ENCODE measurements around the gene ZNF674.

Gene ZNF674

GRCh38 chrX:46545111-46546005 lies at the start of gene ZNF674:
Gene ZNF674, minus strand, starts transcription at chrX:46545421. Its CDS starts 3,334 bp downstream, at chrX:46542087.
- peaks cover 39% of the 10 kb centered on the region for H3K4me1 Mint-ChIP-seq
- H3K27ac Mint-ChIP-seq, result peak within 1 kb of the TSS; percentile 93
- CTCF ChIA-PET, result no interaction called here
- no peaks in the 10 kb centered on the region for H3K9me3 Mint-ChIP-seq
- peak within 1 kb of the TSS; percentile 93 for H3K4me3 Mint-ChIP-seq
- no peaks in the 10 kb centered on the region for H3K27me3 Mint-ChIP-seq
- peak; percentile 95 for DNase-seq
- H3K36me3 Mint-ChIP-seq, result peaks cover 22% of the 10 kb centered on the region

- H3K36me3 Mint-ChIP-seq, result peaks cover 25% of the 10 kb centered on the region
- CTCF ChIA-PET, result interaction anchor here (0.6 to 1.3 kb wide), 2 partner anchors 10 to 33 kb away, joined by 4 to 5 read pairs; no protein-coding TSS in a partner anchor
- H3K27me3 Mint-ChIP-seq, result no peaks in the 10 kb centered on the region
- no peak overlapping the region for H3K4me3 Mint-ChIP-seq
- H3K9me3 Mint-ChIP-seq, result no peaks in the 10 kb centered on the region
- peaks cover 48% of the 10 kb centered on the region for H3K4me1 Mint-ChIP-seq
- DNase-seq, result no peak
- H3K27ac Mint-ChIP-seq, result peak overlapping the region; percentile 70
These were observed 44.9 kb upstream of the ZNF674 start for GRCh38 chrX:46589977-46590723.

- Mint-ChIP-seq H3K4me1 (peaks cover 51% of the 10 kb centered on the region), H3K36me3 (peaks cover 23% of the 10 kb centered on the region)
- CTCF ChIA-PET, result interaction anchor here (0.6 kb wide), 1 partner anchor 14 kb away, joined by 3 read pairs; no protein-coding TSS in a partner anchor
These were observed 43.0 kb upstream of the ZNF674 start for GRCh38 chrX:46588263-46588662.

GRCh38 chrX:46587753-46588171 lies 42.5 kb upstream of the ZNF674 start:
- CTCF ChIA-PET, result interaction anchor here (0.7 kb wide), 1 partner anchor 24 kb away, joined by 3 read pairs; no protein-coding TSS in a partner anchor
- Mint-ChIP-seq H3K27ac (peak overlapping the region; percentile 92), H3K4me1 (peaks cover 51% of the 10 kb centered on the region), H3K27me3 (no peaks in the 10 kb centered on the region), H3K9me3 (no peaks in the 10 kb centered on the region), H3K36me3 (peaks cover 23% of the 10 kb centered on the region), H3K4me3 (peak overlapping the region; percentile 58)
- DNase-seq, result no peak

More at GRCh38 chrX:46588263-46588662, 43.0 kb upstream of the ZNF674 start:
- Mint-ChIP-seq H3K27me3 (no peaks in the 10 kb centered on the region), H3K9me3 (no peaks in the 10 kb centered on the region), H3K4me3 (peak overlapping the region; percentile 58), H3K27ac (peak overlapping the region; percentile 92)
- peak; percentile 72 for DNase-seq

- Mint-ChIP-seq H3K27ac (peak overlapping the region; percentile 92), H3K9me3 (no peaks in the 10 kb centered on the region), H3K27me3 (no peaks in the 10 kb centered on the region), H3K4me1 (peaks cover 51% of the 10 kb centered on the region), H3K4me3 (no peak overlapping the region), H3K36me3 (peaks cover 25% of the 10 kb centered on the region)
- no peak for DNase-seq
- CTCF ChIA-PET, result interaction anchor here (0.7 to 1.5 kb wide), 2 partner anchors 23 to 24 kb away, joined by 3 read pairs; no protein-coding TSS in a partner anchor
These were observed 41.9 kb upstream of the ZNF674 start for GRCh38 chrX:46587158-46587557.

- peaks cover 29% of the 10 kb centered on the region for H3K36me3 Mint-ChIP-seq
- no peak overlapping the region for H3K27ac Mint-ChIP-seq
- H3K4me3 Mint-ChIP-seq, result no peak overlapping the region
- CTCF ChIA-PET, result no interaction called here
- DNase-seq, result no peak
- no peaks in the 10 kb centered on the region for H3K9me3 Mint-ChIP-seq
- no peaks in the 10 kb centered on the region for H3K27me3 Mint-ChIP-seq
- H3K4me1 Mint-ChIP-seq, result peaks cover 42% of the 10 kb centered on the region
These were observed 39.5 kb upstream of the ZNF674 start for GRCh38 chrX:46584736-46585135.

- Mint-ChIP-seq H3K4me3 (no peak overlapping the region), H3K9me3 (no peaks in the 10 kb centered on the region), H3K27me3 (no peaks in the 10 kb centered on the region), H3K4me1 (peaks cover 41% of the 10 kb centered on the region), H3K27ac (no peak overlapping the region), H3K36me3 (peaks cover 34% of the 10 kb centered on the region)
- CTCF ChIA-PET, result no interaction called here
- DNase-seq, result no peak
These were observed 37.7 kb upstream of the ZNF674 start for GRCh38 chrX:46582966-46583365.

DNA sequence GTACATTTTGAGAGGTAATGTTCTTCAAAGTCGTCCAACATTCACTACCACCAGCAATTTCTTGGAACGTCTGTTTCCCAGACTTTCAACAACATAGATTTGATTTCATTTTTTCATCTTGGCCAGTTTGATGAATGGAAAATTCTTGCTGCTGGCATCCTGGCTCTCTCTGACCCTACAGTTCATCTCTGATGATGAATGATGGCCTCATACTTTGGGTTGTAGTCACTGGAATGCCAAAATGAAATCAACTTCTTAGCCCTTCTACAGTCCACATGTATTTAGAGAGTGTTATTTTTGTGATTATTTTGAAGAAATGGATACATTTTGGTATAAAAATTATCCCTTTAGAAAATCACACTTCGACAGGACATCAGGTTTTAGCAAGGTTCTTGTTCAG lies 37.1 kb upstream of the ZNF674 start:
- Mint-ChIP-seq H3K36me3 (peaks cover 41% of the 10 kb centered on the region), H3K27ac (no peak overlapping the region), H3K9me3 (no peaks in the 10 kb centered on the region), H3K27me3 (no peaks in the 10 kb centered on the region), H3K4me1 (peaks cover 42% of the 10 kb centered on the region), H3K4me3 (no peak overlapping the region)
- CTCF ChIA-PET, result no interaction called here
- no peak for DNase-seq

- Mint-ChIP-seq H3K4me1 (peaks cover 44% of the 10 kb centered on the region), H3K27me3 (no peaks in the 10 kb centered on the region), H3K4me3 (no peak overlapping the region), H3K27ac (no peak overlapping the region), H3K9me3 (no peaks in the 10 kb centered on the region), H3K36me3 (peaks cover 47% of the 10 kb centered on the region)
- no peak for DNase-seq
- CTCF ChIA-PET, result no interaction called here
These were observed 35.4 kb upstream of the ZNF674 start for GRCh38 chrX:46580613-46581012.

- peaks cover 40% of the 10 kb centered on the region for H3K4me1 Mint-ChIP-seq
These were observed 34.0 kb upstream of the ZNF674 start for GRCh38 chrX:46579250-46579649.

GRCh38 chrX:46577221-46578005 lies 32.2 kb upstream of the ZNF674 start:
- DNase-seq, result no peak
- peaks cover 43% of the 10 kb centered on the region for H3K4me1 Mint-ChIP-seq

More at GRCh38 chrX:46579250-46579649, 34.0 kb upstream of the ZNF674 start:
- peaks cover 46% of the 10 kb centered on the region for H3K36me3 Mint-ChIP-seq
- H3K27ac Mint-ChIP-seq, result no peak overlapping the region
- no peaks in the 10 kb centered on the region for H3K9me3 Mint-ChIP-seq
- no peaks in the 10 kb centered on the region for H3K27me3 Mint-ChIP-seq
- H3K4me3 Mint-ChIP-seq, result no peak overlapping the region
- DNase-seq, result no peak
- CTCF ChIA-PET, result interaction anchor here (0.6 to 1.5 kb wide), 2 partner anchors 63 to 333 kb away, joined by 4 to 6 read pairs; no protein-coding TSS in a partner anchor

DNA sequence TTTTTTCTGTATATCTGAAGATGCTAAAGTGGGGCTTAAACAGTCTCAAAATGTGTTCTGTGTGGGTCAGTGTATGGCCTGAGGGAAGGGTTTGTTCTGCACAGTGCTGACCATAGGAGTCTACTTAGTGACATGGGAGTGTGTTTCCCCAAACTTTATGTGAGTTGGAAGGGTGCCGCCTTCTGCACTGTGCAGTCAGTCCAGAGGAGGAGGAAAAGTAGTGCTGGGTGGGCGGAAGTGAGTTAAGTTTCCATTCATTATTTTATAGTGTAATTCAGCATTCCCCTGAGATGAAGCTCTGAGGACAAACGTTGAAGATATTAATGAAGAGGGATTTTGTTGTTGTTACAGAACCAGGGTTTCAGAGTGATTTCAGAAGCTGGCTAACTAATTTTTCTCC lies 31.2 kb upstream of the ZNF674 start:
- peak overlapping the region; percentile 65 for H3K27ac Mint-ChIP-seq
- CTCF ChIA-PET, result interaction anchor here (0.9 to 1.4 kb wide), 3 partner anchors 40 to 70 kb away, joined by 3 to 4 read pairs (median 3); no protein-coding TSS in a partner anchor
- H3K27me3 Mint-ChIP-seq, result no peaks in the 10 kb centered on the region
- H3K4me3 Mint-ChIP-seq, result peak overlapping the region; percentile 82
- no peak for DNase-seq
- no peaks in the 10 kb centered on the region for H3K9me3 Mint-ChIP-seq
- H3K4me1 Mint-ChIP-seq, result peaks cover 51% of the 10 kb centered on the region
- peaks cover 35% of the 10 kb centered on the region for H3K36me3 Mint-ChIP-seq

More at GRCh38 chrX:46577221-46578005, 32.2 kb upstream of the ZNF674 start:
- Mint-ChIP-seq H3K27ac (no peak overlapping the region), H3K9me3 (no peaks in the 10 kb centered on the region), H3K27me3 (no peaks in the 10 kb centered on the region), H3K36me3 (peaks cover 39% of the 10 kb centered on the region), H3K4me3 (peak overlapping the region; percentile 82)
- CTCF ChIA-PET, result interaction anchor here (1.4 kb wide), 1 partner anchor 65 kb away, joined by 4 read pairs; no protein-coding TSS in a partner anchor

DNA sequence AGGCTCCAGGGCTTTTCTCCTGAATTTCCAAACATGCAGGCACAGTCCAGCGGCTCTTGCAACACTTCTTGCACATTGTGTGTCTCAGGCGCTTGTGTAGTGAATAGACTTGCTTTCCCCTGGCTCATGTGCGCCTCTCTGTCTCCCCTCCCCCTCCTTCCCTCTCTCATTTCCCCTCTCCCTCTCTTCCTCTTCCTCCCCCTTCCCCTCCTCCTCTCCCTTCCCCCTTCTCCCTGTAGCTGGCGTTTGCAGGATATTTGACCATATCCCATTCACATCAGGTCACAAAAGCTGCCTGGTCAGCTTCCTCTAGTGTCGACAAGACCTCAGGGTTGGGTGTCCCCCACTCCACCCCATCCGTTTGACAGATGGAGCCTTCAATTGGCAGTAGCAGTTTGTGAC lies 30.8 kb upstream of the ZNF674 start:
- Mint-ChIP-seq H3K4me3 (peak overlapping the region; percentile 82), H3K36me3 (peaks cover 35% of the 10 kb centered on the region), H3K9me3 (no peaks in the 10 kb centered on the region), H3K27ac (peak overlapping the region; percentile 77), H3K4me1 (peaks cover 51% of the 10 kb centered on the region), H3K27me3 (no peaks in the 10 kb centered on the region)
- CTCF ChIA-PET, result interaction anchor here (0.9 to 1.4 kb wide), 3 partner anchors 41 to 70 kb away, joined by 3 to 4 read pairs (median 3); no protein-coding TSS in a partner anchor
- DNase-seq, result peak; percentile 22
